Breast epithelium (tissue), 3 donors: ENCODE results near the gene DUSP16.

Experiments
- CTCF ChIP-seq, 3 donors: fragments of 450-650 bp; IDR thresholded peaks; one replicate each; pipeline ENCODE4 v1.5.1; 2016 to 2017; ENCODE audit warnings: antibody characterized with exemption in 3 of 3, mild to moderate bottlenecking in 3 of 3, moderate library complexity in 3 of 3
- POLR2A ChIP-seq: fragments of 450-650 bp; IDR thresholded peaks from one replicate; pipeline ENCODE4 v1.6.1; 2016; ENCODE audit warnings: antibody characterized with exemption, mild to moderate bottlenecking, moderate library complexity
- POLR2AphosphoS5 ChIP-seq, 3 donors: sonication (generic); formaldehyde crosslinking; IDR thresholded peaks; one replicate each; pipeline ENCODE4 v1.6.1; 2017; ENCODE audit warnings: antibody characterized with exemption in 3 of 3

DNA sequence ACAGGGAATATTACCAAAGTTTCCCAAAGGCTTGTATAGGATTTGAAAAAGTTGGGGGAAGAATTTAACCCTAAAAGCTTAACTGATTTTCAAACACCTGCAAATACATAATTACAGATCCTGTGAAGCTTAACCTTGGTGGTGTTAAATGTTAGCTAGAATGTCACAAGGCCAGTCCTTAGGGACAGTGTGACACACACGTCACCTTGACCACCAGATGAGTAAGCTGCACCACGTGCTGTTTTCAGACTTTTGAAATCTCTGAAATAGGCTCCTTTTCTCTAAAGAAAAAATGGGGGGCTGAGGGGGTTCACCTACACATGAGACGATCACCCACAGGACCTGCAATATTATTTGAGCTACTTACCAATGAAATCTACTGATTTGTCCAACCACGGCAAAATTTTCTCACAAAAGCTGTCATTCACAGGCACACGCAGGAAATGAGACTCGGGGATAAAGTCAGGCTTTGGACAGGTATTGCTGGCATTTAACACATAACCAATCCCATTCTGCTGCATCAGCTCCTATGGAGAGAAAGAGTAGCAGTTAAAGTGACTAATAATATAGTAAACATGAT, 75.9 kb downstream of the DUSP16 start:
- TF ChIP-seq CTCF (IDR thresholded peaks at IDR 0.05), result no peak
- no peak for TF ChIP-seq POLR2AphosphoS5 (IDR thresholded peaks at IDR 0.05)
- no peak for TF ChIP-seq POLR2A
